H1 (cell line): ENCODE measurements around the gene ASPG. TPM values are rescaled to one million over a fixed set of nuclear protein-coding genes. Genes with fewer than 3 reads are reported as not detected.
A peak's percentile ranks its signal among the peaks of the same experiment; 100 is the strongest.

Source experiments
- CTCF ChIA-PET: fragments of 300-600 bp; sonication (Branson Sonifier 250); formaldehyde crosslinking; loops from one replicate; lab custom pipeline; 2021; ENCODE audit not compliant: partially characterized antibody; lab: Charles Lee
- POLR2A ChIA-PET: fragments of 300-600 bp; sonication (Branson Sonifier 250); formaldehyde crosslinking; loops from one replicate; lab custom pipeline; 2021; ENCODE audit warnings: inconsistent platforms; ENCODE audit not compliant: partially characterized antibody; lab: Charles Lee
- DNase-seq, 2 experiments: peaks; one replicate each; pipeline versions ENCODE4 v3.0.0 to v3.0.0-alpha.2; 2010 to 2022; ENCODE audit warnings: low spot score in 2 of 2, low read depth in 1 of 2, mixed read lengths in 1 of 2
- FAIRE-seq: peaks from 2 replicates; lab custom pipeline; 2011; peaks lifted over from hg19 to GRCh38; lab: Jason Lieb, UNC
- H2AFZ ChIP-seq: 2 replicates; pipeline ENCODE4 v1.8.1; 2012; ENCODE audit warnings: low read length, inconsistent platforms
- H2AK5ac ChIP-seq: 2 replicates; pipeline ENCODE4 v1.6.1; 2013; ENCODE audit warnings: low read depth, low read length
- H2BK120ac ChIP-seq: replicated peaks from 2 replicates; pipeline ENCODE3; 2013; ENCODE audit warnings: low read depth, low read length, inconsistent platforms
- H2BK12ac ChIP-seq: 2 replicates; pipeline ENCODE4 v1.6.1; 2013; ENCODE audit warnings: low read depth, low read length
- H2BK15ac ChIP-seq: 2 replicates; pipeline ENCODE4 v1.6.1; 2013; ENCODE audit warnings: low read length
- H2BK20ac ChIP-seq: 2 replicates; pipeline ENCODE4 v1.6.1; 2013; ENCODE audit warnings: low read length
- H2BK5ac ChIP-seq: 2 replicates; pipeline ENCODE4 v1.6.1; 2013; ENCODE audit warnings: low read depth, low read length
- H3K14ac ChIP-seq: 2 replicates; pipeline ENCODE4 v1.6.1; 2013; ENCODE audit warnings: inconsistent platforms; ENCODE audit not compliant: insufficient read length
- H3K18ac ChIP-seq: 2 replicates; pipeline ENCODE4 v1.6.1; 2013; ENCODE audit warnings: low read length; ENCODE audit errors: extremely low read depth
- H3K23ac ChIP-seq: 2 replicates; pipeline ENCODE4 v1.6.1; 2013; ENCODE audit warnings: inconsistent platforms; ENCODE audit not compliant: insufficient read length
- H3K23me2 ChIP-seq: 2 replicates; pipeline ENCODE4 v1.6.1; 2013; ENCODE audit warnings: low read depth, low read length
- H3K27ac ChIP-seq: 2 replicates; pipeline ENCODE4 v1.6.1; 2011; ENCODE audit warnings: low read depth, low read length, inconsistent platforms
- H3K27me3 ChIP-seq, 4 experiments: replicated peaks in 1 of 4; 1 replicate in 1 of 4; 2 replicates in 3 of 4; pipeline versions ENCODE4 v1.6.1 to v1.8.1; 2011 to 2013; ENCODE audit warnings: low read length in 3 of 4, mild to moderate bottlenecking in 3 of 4, inconsistent platforms in 2 of 4, mixed read lengths in 2 of 4, moderate library complexity in 1 of 4; ENCODE audit not compliant: control insufficient read depth in 3 of 4, insufficient read depth in 3 of 4; ENCODE audit errors: extremely low read depth in 1 of 4
- H3K36me3 ChIP-seq, 4 experiments: 2 replicates each; pipeline versions ENCODE4 v1.6.1 to v1.8.1; 2011 to 2013; ENCODE audit warnings: mild to moderate bottlenecking in 4 of 4, low read length in 3 of 4, moderate library complexity in 2 of 4, control low read depth in 1 of 4, inconsistent platforms in 1 of 4; ENCODE audit not compliant: insufficient read depth in 4 of 4, control insufficient read depth in 2 of 4
- H3K4ac ChIP-seq: replicated peaks from 2 replicates; pipeline ENCODE3; 2013; ENCODE audit warnings: low read length, low read depth, mixed read lengths, inconsistent platforms; ENCODE audit not compliant: insufficient read length
- H3K4me1 ChIP-seq, 4 experiments: replicated peaks in 1 of 4; 1 replicate in 1 of 4; 2 replicates in 3 of 4; pipeline versions ENCODE4 v1.6.1 to v1.8.1; 2011 to 2013; ENCODE audit warnings: low read length in 3 of 4, inconsistent platforms in 2 of 4, mixed read lengths in 1 of 4; ENCODE audit not compliant: insufficient read depth in 4 of 4, control insufficient read depth in 3 of 4
- H3K4me2 ChIP-seq, 2 experiments: 2 replicates each; pipeline versions ENCODE4 v1.6.1 to v1.8.1; 2011 to 2013; ENCODE audit warnings: low read depth in 2 of 2, low read length in 2 of 2, control low read depth in 1 of 2, inconsistent platforms in 1 of 2, mild to moderate bottlenecking in 1 of 2; ENCODE audit not compliant: insufficient read depth in 1 of 2
- H3K4me3 ChIP-seq, 4 experiments: fragments of 200-600, 300-600 bp in 1 of 4; sonication (generic), shearing (Covaris generic), sonication (Bioruptor Twin) in 1 of 4; 2 replicates each; pipeline versions ENCODE4 v1.5.1 to v1.8.1; 2011 to 2016; ENCODE audit warnings: low read length in 4 of 4, low read depth in 3 of 4, control low read depth in 2 of 4, inconsistent platforms in 2 of 4, mild to moderate bottlenecking in 2 of 4, mixed read lengths in 1 of 4, moderate library complexity in 1 of 4; ENCODE audit not compliant: insufficient read depth in 2 of 4; ENCODE audit errors: extremely low read depth in 1 of 4
- H3K56ac ChIP-seq: replicated peaks from 2 replicates; pipeline ENCODE3; 2013; ENCODE audit warnings: low read depth, mild to moderate bottlenecking, mixed read lengths, low read length, inconsistent platforms; ENCODE audit not compliant: insufficient read length
- H3K79me1 ChIP-seq: 2 replicates; pipeline ENCODE4 v1.6.1; 2013; ENCODE audit warnings: low read depth, low read length, control low read depth
- H3K79me2 ChIP-seq, 2 experiments: 2 replicates each; pipeline versions ENCODE4 v1.6.1 to v1.8.1; 2012 to 2013; ENCODE audit warnings: low read length in 2 of 2, mild to moderate bottlenecking in 2 of 2, inconsistent platforms in 1 of 2; ENCODE audit not compliant: insufficient read depth in 2 of 2, control insufficient read depth in 1 of 2
- H3K9ac ChIP-seq, 4 experiments: replicated peaks in 1 of 4; 1 replicate in 1 of 4; 2 replicates in 3 of 4; pipeline versions ENCODE4 v1.6.1 to v1.8.1; 2011 to 2013; ENCODE audit warnings: low read depth in 3 of 4, low read length in 3 of 4, control low read depth in 2 of 4, mild to moderate bottlenecking in 2 of 4, moderate library complexity in 2 of 4, inconsistent platforms in 1 of 4; ENCODE audit errors: extremely low read depth in 1 of 4
- H3K9me3 ChIP-seq, 2 experiments: 2 replicates each; pipeline versions ENCODE4 v1.6.1 to v1.8.1; 2012 to 2013; ENCODE audit warnings: mild to moderate bottlenecking in 2 of 2, moderate library complexity in 2 of 2, control low read depth in 1 of 2, inconsistent platforms in 1 of 2, low read depth in 1 of 2, low read length in 1 of 2, mixed read lengths in 1 of 2; ENCODE audit not compliant: insufficient read depth in 2 of 2
- H4K20me1 ChIP-seq, 2 experiments: replicated peaks in 1 of 2; 2 replicates each; pipeline versions ENCODE3 to v1.8.1; 2011 to 2013; ENCODE audit warnings: inconsistent platforms in 2 of 2, low read length in 2 of 2, mild to moderate bottlenecking in 1 of 2; ENCODE audit not compliant: insufficient read depth in 2 of 2, control insufficient read depth in 1 of 2
- H4K5ac ChIP-seq: 2 replicates; pipeline ENCODE4 v1.6.1; 2013; ENCODE audit warnings: low read length, low read depth, mixed read lengths, inconsistent platforms; ENCODE audit not compliant: insufficient read length
- H4K8ac ChIP-seq: 2 replicates; pipeline ENCODE4 v1.8.0; 2013; ENCODE audit warnings: mild to moderate bottlenecking, moderate library complexity, low read length, inconsistent platforms; ENCODE audit not compliant: insufficient read depth; ENCODE audit errors: extremely low read depth
- H4K91ac ChIP-seq: replicated peaks from 2 replicates; pipeline ENCODE3; 2013; ENCODE audit warnings: low read length, mixed read lengths, inconsistent platforms; ENCODE audit not compliant: insufficient read length
- ASH2L ChIP-seq: fragments of 200-600, 300-600 bp; sonication (generic); IDR thresholded peaks from one replicate; pipeline ENCODE4 v1.7.1; 2017; ENCODE audit warnings: low read length
- BACH1 ChIP-seq: IDR thresholded peaks from 2 replicates; pipeline ENCODE4 v1.6.1; 2012; ENCODE audit warnings: low read length, improper control_type of control experiment
- CEBPB ChIP-seq: IDR thresholded peaks from 2 replicates; pipeline ENCODE4 v1.6.1; 2012; ENCODE audit warnings: low read depth, low read length
- E2F6 ChIP-seq: IDR thresholded peaks from 2 replicates; pipeline ENCODE4 v1.6.1; 2012; ENCODE audit warnings: inconsistent platforms
- JUND ChIP-seq: IDR thresholded peaks from 2 replicates; pipeline ENCODE4 v1.6.1; 2011; ENCODE audit warnings: mild to moderate bottlenecking, improper control_type of control experiment, low read length
- KDM4A ChIP-seq: IDR thresholded peaks from one replicate; pipeline ENCODE4 v1.7.1; 2012; ENCODE audit warnings: low read depth, mild to moderate bottlenecking, moderate library complexity, low read length, inconsistent platforms; ENCODE audit not compliant: severe bottlenecking
- RFX5 ChIP-seq: IDR thresholded peaks from 2 replicates; pipeline ENCODE4 v1.6.1; 2011; ENCODE audit warnings: low read depth, low read length, improper control_type of control experiment, borderline replicate concordance
- SUZ12 ChIP-seq: fragments of 200-600 bp; sonication (generic); IDR thresholded peaks from 2 replicates; pipeline ENCODE4 v1.6.1; 2012; ENCODE audit warnings: mild to moderate bottlenecking, inconsistent platforms, low read length, moderate library complexity, mixed read lengths
- TAF1 ChIP-seq: IDR thresholded peaks from 2 replicates; pipeline ENCODE4 v1.6.1; 2011; ENCODE audit warnings: mild to moderate bottlenecking, low read depth, low read length
- TCF12 ChIP-seq: IDR thresholded peaks from 2 replicates; pipeline ENCODE4 v1.6.1; 2011; ENCODE audit warnings: low read depth, mild to moderate bottlenecking, low read length
- YY1 ChIP-seq: IDR thresholded peaks from 2 replicates; pipeline ENCODE4 v1.6.1; 2011; ENCODE audit warnings: low read depth, mild to moderate bottlenecking, low read length
- ZNF274 ChIP-seq: IDR thresholded peaks from 2 replicates; pipeline ENCODE4 v1.7.0; 2012; ENCODE audit warnings: low read length, borderline replicate concordance; ENCODE audit errors: extremely low read depth
- WGBS, 2 experiments: shearing (Covaris generic) in 1 of 2; methylation state at CpG; one replicate each; pipeline versions ENCODE4 v1.1.6 to v1.1.7; 2013 to 2015; ENCODE audit warnings: low lambda C conversion rate in 2 of 2, mixed read lengths in 2 of 2, inconsistent platforms in 1 of 2, low coverage in 1 of 2, missing lambda C conversion rate in 1 of 2; ENCODE audit not compliant: insufficient replicate concordance in 2 of 2, insufficient coverage in 1 of 2, insufficient read length in 1 of 2; ENCODE audit errors: extremely low coverage in 1 of 2, missing lambda C conversion rate in 1 of 2; 5-methylcytosine and 5-hydroxymethylcytosine counted together
- polyA plus RNA-seq, 7 experiments: library from polyadenylated mRNA; depleted of rRNA in 3 of 7; stranded (reverse) in 5 of 7; unstranded in 2 of 7; fragments of >200 nt in 5 of 7; fragments of 200-250 nt in 2 of 7; gene quantifications; 1 replicate in 5 of 7; 2 replicates in 1 of 7; 4 replicates in 1 of 7; pipeline versions ENCODE4 v1.2.1 to v1.2.3, GENCODE V29; 2011 to 2013; ENCODE audit warnings: missing spikeins in 2 of 7, mixed read lengths in 2 of 7
- total RNA-seq: library from RNA; stranded (reverse); fragmentation: NEBNext Ultra II Directional; extraction: Animal tissue kit (Norgen Biotek cat#: 25700); gene quantifications from 2 replicates; pipeline ENCODE4 v1.2.1, GENCODE V29; 2021

Gene ASPG
- total and polyA plus RNA-seq, 2 of the 8 experiments (the other 6 are each of a cell fraction or from before 2014, with no cell fraction given), result 0.34 to 0.59 TPM

- Histone ChIP-seq H2BK15ac (no peak overlapping the region), H3K79me1 (no peaks in the 10 kb centered on the region), H3K9ac (no peak overlapping the region), H3K23ac (no peak overlapping the region), H3K56ac (no peak overlapping the region), H3K27me3 (no peaks in the 10 kb centered on the region), H3K14ac (no peak overlapping the region), H3K4me2 (no peak overlapping the region), H4K91ac (no peak overlapping the region), H2BK20ac (no peak overlapping the region), H3K36me3 (no peaks in the 10 kb centered on the region), H4K8ac (peak overlapping the region; percentile 83; the same call in 1 of the 2 replicates), H3K18ac (no peak overlapping the region), H2BK120ac (no peak overlapping the region), H2BK5ac (no peak overlapping the region), H3K27ac (no peak overlapping the region), H4K20me1 (no peaks in the 10 kb centered on the region), H2BK12ac (no peak overlapping the region), H3K4me1 (peaks cover 0 to 3% (median 0%) of the 10 kb centered on the region in 4 experiments; a peak in 2 of 7 replicates), H3K9me3 (no peaks in the 10 kb centered on the region), H4K5ac (no peak overlapping the region), H2AFZ (no peak overlapping the region), H3K4me3 (no peak overlapping the region), H2AK5ac (no peak overlapping the region), H3K4ac (no peak overlapping the region), H3K79me2 (no peaks in the 10 kb centered on the region), H3K23me2 (no peaks in the 10 kb centered on the region)
- WGBS, 2 experiments, result 92% methylated on average over 22 of the region's 23 CpGs; no CpG with 5 or more reads in 1 of the 2 experiments
- ChIA-PET CTCF (no interaction called here), POLR2A (no interaction called here)
- no peak for DNase-seq
- no peak for FAIRE-seq
- TF ChIP-seq E2F6, result no peak
- TF ChIP-seq RFX5, result no peak
- TF ChIP-seq ZNF274, result no peak
- TF ChIP-seq TAF1, result no peak
- TF ChIP-seq JUND, result no peak
- TF ChIP-seq YY1, result no peak
- no peak for TF ChIP-seq SUZ12
- TF ChIP-seq CEBPB, result no peak
- no peak for TF ChIP-seq BACH1
- no peak for TF ChIP-seq KDM4A
- no peak for TF ChIP-seq TCF12
- no peak for TF ChIP-seq ASH2L
These were observed 4.9 kb upstream of the ASPG start for GRCh38 chr14:104080376-104081260.
